SK-N-SH (cell line): ENCODE results near the gene PDE4D.

Source experiments
- CTCF ChIP-seq: fragments of 200-600 bp; sonication (generic); IDR thresholded peaks from 2 replicates; pipeline ENCODE4 v1.6.1; 2017; ENCODE audit warnings: antibody characterized with exemption, mild to moderate bottlenecking, moderate library complexity
- EZH2phosphoT487 ChIP-seq: fragments of 200-600 bp; sonication (generic); IDR thresholded peaks from 2 replicates; pipeline ENCODE4 v1.6.1; 2017; ENCODE audit warnings: low read depth, mixed run types, mild to moderate bottlenecking, antibody characterized with exemption, moderate library complexity, borderline replicate concordance
- FOXM1 ChIP-seq: IDR thresholded peaks from 2 replicates; pipeline ENCODE4 v1.4.0; 2012; ENCODE audit warnings: low read depth, mild to moderate bottlenecking
- GABPA ChIP-seq: IDR thresholded peaks from 2 replicates; pipeline ENCODE4 v1.4.0; 2012; ENCODE audit warnings: low read depth, mild to moderate bottlenecking
- GATA2 ChIP-seq: sonication (generic); formaldehyde crosslinking; IDR thresholded peaks from 2 replicates; pipeline ENCODE4 v1.5.0; 2020; ENCODE audit warnings: mild to moderate bottlenecking, missing genetic modification reagents
- JUND ChIP-seq: IDR thresholded peaks from 2 replicates; pipeline ENCODE4 v1.4.0; 2012
- MEF2A ChIP-seq: IDR thresholded peaks from 2 replicates; pipeline ENCODE4 v1.4.0; 2012; ENCODE audit warnings: low read depth, borderline replicate concordance
- RAD21 ChIP-seq: IDR thresholded peaks from 2 replicates; pipeline ENCODE4 v1.6.1; 2012; ENCODE audit warnings: mild to moderate bottlenecking, low read length
- RCOR1 ChIP-seq: fragments of 150-350 bp; IDR thresholded peaks from 2 replicates; pipeline ENCODE4 v1.6.1; 2017; ENCODE audit warnings: antibody characterized with exemption, low read length
- RFX5 ChIP-seq: IDR thresholded peaks from 2 replicates; pipeline ENCODE4 v1.6.1; 2012; ENCODE audit warnings: mild to moderate bottlenecking, improper control_type of control experiment, low read length
- TCF12 ChIP-seq: IDR thresholded peaks from 2 replicates; pipeline ENCODE4 v1.4.0; 2012
- TF ChIP-seq, protein P1 (sequence below): IDR thresholded peaks from 2 replicates; pipeline ENCODE4; 2012

DNA sequence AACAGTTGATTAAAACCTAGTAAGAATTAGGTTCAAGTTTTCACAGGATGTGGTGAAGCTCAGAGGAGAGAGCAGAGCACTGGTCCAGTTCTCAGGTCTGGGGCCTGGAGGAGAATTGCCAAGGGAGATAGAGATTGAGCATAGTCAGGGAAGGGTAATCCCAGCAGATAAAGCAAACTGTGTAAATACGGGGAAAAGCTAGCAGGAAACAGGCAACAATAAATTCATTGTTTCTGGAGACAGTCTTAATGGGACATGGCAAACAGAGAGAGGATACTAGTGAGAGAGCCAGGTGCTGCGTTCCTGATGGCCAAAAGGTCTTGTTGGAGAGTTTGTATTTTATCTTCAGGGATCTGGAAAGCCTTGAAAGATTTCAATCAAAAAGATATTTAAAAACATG lies 333.0 kb downstream of the PDE4D start:
- no peak for TF ChIP-seq JUND
- no peak for TF ChIP-seq GATA2
- no peak for TF ChIP-seq GABPA
- TF ChIP-seq CTCF, result no peak
- no peak for TF ChIP-seq MEF2A
- no peak for TF ChIP-seq TCF12
- no peak for TF ChIP-seq RAD21
- no peak for TF ChIP-seq RFX5
- TF ChIP-seq RCOR1, result no peak
- no peak for TF ChIP-seq EZH2phosphoT487
- TF ChIP-seq FOXM1, result no peak
- TF ChIP-seq, protein P1, sequence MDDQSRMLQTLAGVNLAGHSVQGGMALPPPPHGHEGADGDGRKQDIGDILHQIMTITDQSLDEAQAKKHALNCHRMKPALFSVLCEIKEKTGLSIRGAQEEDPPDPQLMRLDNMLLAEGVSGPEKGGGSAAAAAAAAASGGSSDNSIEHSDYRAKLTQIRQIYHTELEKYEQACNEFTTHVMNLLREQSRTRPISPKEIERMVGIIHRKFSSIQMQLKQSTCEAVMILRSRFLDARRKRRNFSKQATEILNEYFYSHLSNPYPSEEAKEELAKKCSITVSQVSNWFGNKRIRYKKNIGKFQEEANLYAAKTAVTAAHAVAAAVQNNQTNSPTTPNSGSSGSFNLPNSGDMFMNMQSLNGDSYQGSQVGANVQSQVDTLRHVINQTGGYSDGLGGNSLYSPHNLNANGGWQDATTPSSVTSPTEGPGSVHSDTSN, result no peak
